Body of pancreas (tissue), 4 donors: ENCODE measurements around the gene NFIA. TPM values are rescaled to one million over a fixed set of nuclear protein-coding genes. Genes with fewer than 3 reads are reported as not detected.

Experiments
- ATAC-seq: fragments of 150-250 bp; one replicate; pipeline ENCODE4 v1.9.1; 2016
- DNase-seq, 4 donors: peaks; one replicate each; pipeline ENCODE4 v3.0.0-alpha.2; 2019
- H3K27ac ChIP-seq, 4 donors: fragments of 200-600 bp; sonication (generic); 1 replicate in 3 of 4; 2 replicates in 1 of 4; pipeline versions ENCODE4 v1.5.1 to v1.6.1; 2016 to 2019; ENCODE audit warnings: mild to moderate bottlenecking in 1 of 4, mixed read lengths in 1 of 4, moderate library complexity in 1 of 4
- H3K27me3 ChIP-seq, 2 donors: fragments of 200-600 bp; sonication (generic); one replicate each; pipeline ENCODE4 v1.6.0; 2016; ENCODE audit warnings: mild to moderate bottlenecking in 1 of 2
- H3K36me3 ChIP-seq, 2 donors: fragments of 200-600 bp; sonication (generic); replicated peaks in 1 of 2; 2 replicates each; pipeline ENCODE4 v1.5.1; 2016; ENCODE audit warnings: low read depth in 2 of 2; ENCODE audit not compliant: insufficient read depth in 1 of 2
- H3K4me1 ChIP-seq: fragments of 200-600 bp; sonication (generic); one replicate; pipeline ENCODE4 v1.6.0; 2016
- H3K4me3 ChIP-seq, 2 donors: fragments of 200-600 bp; sonication (generic); 1 replicate in 1 of 2; 2 replicates in 1 of 2; pipeline ENCODE4 v1.5.1; 2016 to 2019
- H3K9me3 ChIP-seq, 3 donors: fragments of 200-600 bp; sonication (generic); 1 replicate in 2 of 3; 2 replicates in 1 of 3; pipeline ENCODE4 v1.5.1; 2016
- CTCF ChIP-seq, 7 experiments: fragments of 450-650 bp in 4 of 7; fragments of 200-600 bp in 3 of 7; sonication (generic) in 3 of 7; IDR thresholded peaks; one replicate each; pipeline ENCODE4 v1.5.1; 2016 to 2019; ENCODE audit warnings: antibody characterized with exemption in 7 of 7
- POLR2A ChIP-seq, 3 donors: fragments of 450-650 bp; IDR thresholded peaks; one replicate each; pipeline ENCODE4 v1.6.1; 2016; ENCODE audit warnings: antibody characterized with exemption in 3 of 3, mild to moderate bottlenecking in 2 of 3
- WGBS, 2 donors: methylation state at CpG; one replicate each; pipeline ENCODE4 v1.1.5; 2017; 5-methylcytosine and 5-hydroxymethylcytosine counted together
- intact Hi-C: fragments of 100-400 bp; cut with DNase I; formaldehyde crosslinking; loops from one replicate; pipeline ENCODE4 v1.15.1; 2023
- total RNA-seq, 2 donors: library from RNA; depleted of rRNA; stranded (reverse); fragments of >200 nt; gene quantifications; one replicate each; pipeline ENCODE4 v1.1.0, GENCODE V29; 2016

Gene NFIA
- 10 to 100 TPM; 21.5 to 32.3 TPM for total RNA-seq

GRCh38 chr1:61082311-61083012 is at the start of gene NFIA:
NFIA (plus strand) TSS chr1:61082561.
- Histone ChIP-seq H3K4me1 (peaks cover 62% of the 10 kb centered on the region), H3K36me3 (no peaks in the 10 kb centered on the region), H3K4me3 (peak within 1 kb of the TSS; percentile 46 to 72), H3K9me3 (no peaks in the 10 kb centered on the region), H3K27me3 (no peaks in the 10 kb centered on the region), H3K27ac (peak within 1 kb of the TSS; percentile 82 to 91 (median 88))
- intact Hi-C loops = no loop called here
- 0% methylated on average over 32 to 47 of the region's 73 CpGs for WGBS, 2 donors
- peak; percentile 69 to 81 (median 74) for DNase-seq
- peak; percentile 34 for ATAC-seq
- peak in 2 of 7 experiments; percentile 11 to 12 for TF ChIP-seq CTCF (IDR thresholded peaks at IDR 0.05)
- TF ChIP-seq POLR2A (IDR thresholded peaks at IDR 0.05) = peak in 2 of 3 donors; percentile 76 to 78

- no peak overlapping the region for H3K27ac ChIP-seq
These were observed 46.5 kb upstream of the NFIA start for GRCh38 chr1:61035880-61036279.

GRCh38 chr1:61042466-61043009 is 39.8 kb upstream of the NFIA start:
- DNase-seq = no peak
- no peaks in the 10 kb centered on the region for H3K27me3 ChIP-seq
- ATAC-seq = no peak
- H3K4me1 ChIP-seq = peaks cover 4% of the 10 kb centered on the region
- no peaks in the 10 kb centered on the region for H3K9me3 ChIP-seq
- H3K4me3 ChIP-seq = peak overlapping the region; percentile 35 to 70
- WGBS, 2 donors = 27 to 30% methylated on average over 17 of the region's 17 CpGs
- H3K27ac ChIP-seq = peak overlapping the region in 2 of 4 donors; percentile 78 to 87
- no peaks in the 10 kb centered on the region for H3K36me3 ChIP-seq
- TF ChIP-seq CTCF (IDR thresholded peaks at IDR 0.05) (no peak), POLR2A (IDR thresholded peaks at IDR 0.05) (no peak)
- intact Hi-C loops = loop anchor here (5.0 to 10.0 kb wide), 3 partner anchors 300 to 1068 kb away; no protein-coding TSS in a partner anchor

More at GRCh38 chr1:61035880-61036279, 46.5 kb upstream of the NFIA start:
- DNase-seq = no peak
- Histone ChIP-seq H3K27me3 (no peaks in the 10 kb centered on the region), H3K4me3 (no peak overlapping the region), H3K4me1 (no peaks in the 10 kb centered on the region), H3K36me3 (no peaks in the 10 kb centered on the region), H3K9me3 (no peaks in the 10 kb centered on the region)
- intact Hi-C loops = no loop called here
- TF ChIP-seq POLR2A (IDR thresholded peaks at IDR 0.05) (no peak), CTCF (IDR thresholded peaks at IDR 0.05) (no peak)
- ATAC-seq = no peak

- TF ChIP-seq CTCF (IDR thresholded peaks at IDR 0.05) = peak; percentile 81 to 90 (median 87)
- TF ChIP-seq POLR2A (IDR thresholded peaks at IDR 0.05) = peak in 2 of 3 donors; percentile 46 to 51
- Histone ChIP-seq H3K4me3 (peak overlapping the region; percentile 35 to 70), H3K9me3 (no peaks in the 10 kb centered on the region), H3K4me1 (peaks cover 4% of the 10 kb centered on the region), H3K36me3 (no peaks in the 10 kb centered on the region), H3K27me3 (no peaks in the 10 kb centered on the region), H3K27ac (peak overlapping the region; percentile 23 to 87 (median 66))
- DNase-seq (peak; percentile 87 to 92 (median 89)), ATAC-seq (peak; percentile 96)
- 13 to 28% methylated on average over 18 to 62 of the region's 85 CpGs for WGBS, 2 donors
- intact Hi-C loops = loop anchor here (5.0 to 10.0 kb wide), 3 partner anchors 299 to 1068 kb away; no protein-coding TSS in a partner anchor
These were observed 39.1 kb upstream of the NFIA start for GRCh38 chr1:61043010-61043820.
